ENCODE data around the gene TRAF3IP1.

Gene TRAF3IP1

GRCh38 chr2:238378230-238379095, 58.1 kb downstream of the TRAF3IP1 start:
- Histone ChIP-seq H3K9me3 (ENCODE audit: insufficient read depth, low read depth, low read length) (no peaks in the 10 kb centered on the region), H3K36me3 (ENCODE audit: insufficient read depth, low read depth, low read length) (no peaks in the 10 kb centered on the region), H3K4me1 (ENCODE audit: insufficient read depth, low read length) (peaks cover 5% of the 10 kb centered on the region; the same call in 1 of the 2 replicates), H3K4me3 (ENCODE audit: low read length) (no peak overlapping the region), H3K9ac (ENCODE audit: low read depth, low read length) (no peak overlapping the region), H3K27ac (ENCODE audit: low read length) (no peak overlapping the region), H3K27me3 (ENCODE audit: insufficient read depth, low read length) (no peaks in the 10 kb centered on the region)

DNA sequence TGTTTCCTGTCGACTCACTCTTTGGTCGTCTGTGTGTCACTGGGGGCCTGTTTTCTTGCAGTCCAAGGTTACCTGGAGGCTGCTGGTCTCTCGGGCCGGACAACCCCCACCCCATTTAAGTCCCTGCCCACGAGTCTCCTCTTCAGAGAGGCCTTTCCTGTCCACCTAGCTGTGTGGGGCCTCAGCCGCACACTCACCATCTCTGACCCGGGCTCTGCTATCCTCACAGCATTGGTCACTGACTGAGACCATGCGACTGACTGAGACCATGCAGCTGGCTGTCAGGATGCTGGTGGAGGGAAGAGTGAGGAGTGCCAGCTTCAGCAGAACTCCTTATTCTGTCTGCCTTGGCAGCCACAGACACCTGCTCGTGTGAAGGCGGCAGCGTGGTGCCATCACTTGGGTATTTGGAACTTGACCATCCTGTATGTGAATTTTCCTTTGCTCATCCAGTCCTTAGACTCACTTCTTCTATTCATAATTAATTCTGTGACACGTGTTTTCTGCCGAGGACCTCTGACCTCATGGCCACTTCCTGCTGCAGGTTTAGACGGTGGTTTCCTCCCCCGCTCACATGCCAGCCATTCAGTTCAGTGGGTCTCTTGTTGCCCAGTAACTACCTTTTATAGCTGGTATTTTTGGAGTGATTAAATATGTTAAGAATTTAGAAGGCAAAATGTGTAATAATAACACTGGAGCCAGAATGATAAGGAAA, 58.9 kb downstream of the TRAF3IP1 start:
- H3K9me3 ChIP-seq (ENCODE audit: insufficient read depth, low read depth, low read length), result no peaks in the 10 kb centered on the region
- H3K27me3 ChIP-seq (ENCODE audit: insufficient read depth, low read length), result no peaks in the 10 kb centered on the region
- H3K9ac ChIP-seq (ENCODE audit: low read depth, low read length), result no peak overlapping the region
- H3K36me3 ChIP-seq (ENCODE audit: insufficient read depth, low read depth, low read length), result no peaks in the 10 kb centered on the region
- H3K4me3 ChIP-seq (ENCODE audit: low read length), result no peak overlapping the region
- no peak overlapping the region for H3K27ac ChIP-seq (ENCODE audit: low read length)
- H3K4me1 ChIP-seq (ENCODE audit: insufficient read depth, low read length), result peaks cover 5% of the 10 kb centered on the region; the same call in 1 of the 2 replicates

GRCh38 chr2:238380336-238380735, 60.0 kb downstream of the TRAF3IP1 start:
- Histone ChIP-seq H3K27ac (ENCODE audit: low read length) (no peak overlapping the region), H3K36me3 (ENCODE audit: insufficient read depth, low read depth, low read length) (no peaks in the 10 kb centered on the region), H3K4me1 (ENCODE audit: insufficient read depth, low read length) (peaks cover 5% of the 10 kb centered on the region; the same call in 1 of the 2 replicates), H3K27me3 (ENCODE audit: insufficient read depth, low read length) (no peaks in the 10 kb centered on the region), H3K9me3 (ENCODE audit: insufficient read depth, low read depth, low read length) (no peaks in the 10 kb centered on the region), H3K4me3 (ENCODE audit: low read length) (no peak overlapping the region), H3K9ac (ENCODE audit: low read depth, low read length) (no peak overlapping the region)

- H3K9ac ChIP-seq (ENCODE audit: low read depth, low read length), result no peak overlapping the region
- no peaks in the 10 kb centered on the region for H3K36me3 ChIP-seq (ENCODE audit: insufficient read depth, low read depth, low read length)
- peaks cover 5% of the 10 kb centered on the region; the same call in 1 of the 2 replicates for H3K4me1 ChIP-seq (ENCODE audit: insufficient read depth, low read length)
- no peaks in the 10 kb centered on the region for H3K27me3 ChIP-seq (ENCODE audit: insufficient read depth, low read length)
- no peak overlapping the region for H3K27ac ChIP-seq (ENCODE audit: low read length)
- no peak overlapping the region for H3K4me3 ChIP-seq (ENCODE audit: low read length)
- no peaks in the 10 kb centered on the region for H3K9me3 ChIP-seq (ENCODE audit: insufficient read depth, low read depth, low read length)
These were observed 60.5 kb downstream of the TRAF3IP1 start for GRCh38 chr2:238380785-238381184.

GRCh38 chr2:238381341-238382115, 61.2 kb downstream of the TRAF3IP1 start:
- Histone ChIP-seq H3K36me3 (ENCODE audit: insufficient read depth, low read depth, low read length) (no peaks in the 10 kb centered on the region), H3K27me3 (ENCODE audit: insufficient read depth, low read length) (no peaks in the 10 kb centered on the region), H3K9ac (ENCODE audit: low read depth, low read length) (no peak overlapping the region), H3K4me1 (ENCODE audit: insufficient read depth, low read length) (peaks cover 5% of the 10 kb centered on the region; the same call in 1 of the 2 replicates), H3K9me3 (ENCODE audit: insufficient read depth, low read depth, low read length) (no peaks in the 10 kb centered on the region), H3K27ac (ENCODE audit: low read length) (no peak overlapping the region), H3K4me3 (ENCODE audit: low read length) (no peak overlapping the region)

DNA sequence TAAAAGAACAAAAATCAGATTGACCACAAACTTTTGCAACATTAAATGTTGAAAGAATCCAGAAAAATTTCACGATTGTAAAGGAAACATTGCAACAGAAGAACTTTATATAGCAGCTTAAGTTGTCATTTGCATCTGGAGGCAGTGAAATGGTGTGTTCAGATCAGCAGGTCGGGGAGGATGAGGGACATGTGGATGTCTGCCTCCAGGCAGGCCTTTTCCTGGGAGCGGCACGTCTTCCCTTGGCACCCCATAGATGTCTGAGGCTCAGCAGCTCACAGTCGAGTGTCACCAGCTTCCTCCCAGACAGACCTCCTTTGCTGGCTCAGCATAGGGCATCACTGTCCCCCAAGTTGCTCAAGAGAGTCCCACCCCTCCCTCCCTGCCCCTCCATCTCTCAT, 62.1 kb downstream of the TRAF3IP1 start:
- H3K9ac ChIP-seq (ENCODE audit: low read depth, low read length), result no peak overlapping the region
- no peaks in the 10 kb centered on the region for H3K9me3 ChIP-seq (ENCODE audit: insufficient read depth, low read depth, low read length)
- no peak overlapping the region for H3K4me3 ChIP-seq (ENCODE audit: low read length)
- H3K27ac ChIP-seq (ENCODE audit: low read length), result no peak overlapping the region
- no peaks in the 10 kb centered on the region for H3K36me3 ChIP-seq (ENCODE audit: insufficient read depth, low read depth, low read length)
- no peaks in the 10 kb centered on the region for H3K27me3 ChIP-seq (ENCODE audit: insufficient read depth, low read length)
- H3K4me1 ChIP-seq (ENCODE audit: insufficient read depth, low read length), result peaks cover 5% of the 10 kb centered on the region; the same call in 1 of the 2 replicates

- Histone ChIP-seq H3K27ac (ENCODE audit: low read length) (no peak overlapping the region), H3K9me3 (ENCODE audit: insufficient read depth, low read depth, low read length) (no peaks in the 10 kb centered on the region), H3K27me3 (ENCODE audit: insufficient read depth, low read length) (no peaks in the 10 kb centered on the region), H3K36me3 (ENCODE audit: insufficient read depth, low read depth, low read length) (no peaks in the 10 kb centered on the region), H3K4me1 (ENCODE audit: insufficient read depth, low read length) (peaks cover 5% of the 10 kb centered on the region; the same call in 1 of the 2 replicates), H3K9ac (ENCODE audit: low read depth, low read length) (no peak overlapping the region), H3K4me3 (ENCODE audit: low read length) (no peak overlapping the region)
These were observed 62.8 kb downstream of the TRAF3IP1 start for GRCh38 chr2:238383135-238383534.

DNA sequence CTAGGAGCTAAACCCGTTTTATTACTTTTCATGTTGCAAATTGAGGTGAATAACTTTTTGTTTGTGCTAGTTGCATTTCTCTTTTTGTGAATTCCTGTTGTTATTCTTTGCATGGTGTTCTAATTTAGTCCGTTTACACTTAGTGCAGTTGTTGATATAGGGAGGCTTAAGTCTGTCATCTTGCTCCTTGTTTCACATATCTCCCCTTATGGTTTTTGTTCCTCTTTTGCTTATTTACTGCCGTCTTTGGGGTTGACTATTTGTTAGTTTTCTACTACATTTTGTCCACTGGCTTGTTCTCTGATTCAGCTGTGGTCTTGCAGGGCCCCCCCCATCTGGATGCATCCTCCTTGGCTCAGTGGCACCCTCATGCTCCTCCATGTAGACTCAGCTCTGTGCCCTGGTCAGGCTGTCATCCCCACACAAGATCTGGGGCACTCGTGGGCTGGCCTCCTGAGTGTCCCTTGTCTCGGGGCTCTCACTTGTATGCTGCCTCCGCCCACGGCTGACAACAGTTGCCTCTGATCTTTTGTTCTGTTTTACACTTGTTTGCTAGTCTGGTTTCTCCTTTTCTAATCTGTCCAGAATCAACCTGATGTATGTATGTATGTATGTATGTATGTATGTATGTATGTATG, 63.5 kb downstream of the TRAF3IP1 start:
- no peak overlapping the region for H3K9ac ChIP-seq (ENCODE audit: low read depth, low read length)
- H3K4me1 ChIP-seq (ENCODE audit: insufficient read depth, low read length), result peaks cover 5% of the 10 kb centered on the region; the same call in 1 of the 2 replicates
- no peaks in the 10 kb centered on the region for H3K36me3 ChIP-seq (ENCODE audit: insufficient read depth, low read depth, low read length)
- no peaks in the 10 kb centered on the region for H3K27me3 ChIP-seq (ENCODE audit: insufficient read depth, low read length)
- H3K4me3 ChIP-seq (ENCODE audit: low read length), result no peak overlapping the region
- H3K27ac ChIP-seq (ENCODE audit: low read length), result no peak overlapping the region
- no peaks in the 10 kb centered on the region for H3K9me3 ChIP-seq (ENCODE audit: insufficient read depth, low read depth, low read length)

DNA sequence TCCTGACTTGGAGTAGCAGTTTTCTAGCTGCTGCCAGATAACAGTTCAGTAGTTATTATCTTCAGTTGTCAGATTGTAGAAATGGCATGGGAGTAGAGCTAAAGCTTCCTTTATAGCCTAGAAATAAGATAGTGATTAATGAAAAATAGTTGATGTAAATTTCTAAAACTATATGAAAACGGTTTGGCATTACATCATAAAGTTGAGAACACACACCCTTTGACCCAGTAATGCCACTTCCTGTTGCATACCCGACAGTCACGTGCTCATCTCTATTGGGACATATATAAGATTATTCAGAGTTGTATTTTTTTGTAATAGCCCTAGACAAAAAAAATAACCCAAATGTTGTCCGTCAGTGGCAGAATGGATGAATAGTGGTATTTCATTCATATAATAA, 67.0 kb downstream of the TRAF3IP1 start:
- Histone ChIP-seq H3K27ac (ENCODE audit: low read length) (no peak overlapping the region), H3K4me1 (ENCODE audit: insufficient read depth, low read length) (no peaks in the 10 kb centered on the region), H3K36me3 (ENCODE audit: insufficient read depth, low read depth, low read length) (no peaks in the 10 kb centered on the region), H3K27me3 (ENCODE audit: insufficient read depth, low read length) (no peaks in the 10 kb centered on the region), H3K9me3 (ENCODE audit: insufficient read depth, low read depth, low read length) (no peaks in the 10 kb centered on the region), H3K9ac (ENCODE audit: low read depth, low read length) (no peak overlapping the region), H3K4me3 (ENCODE audit: low read length) (no peak overlapping the region)

GRCh38 chr2:238388794-238389193, 68.5 kb downstream of the TRAF3IP1 start:
- no peak overlapping the region for H3K9ac ChIP-seq (ENCODE audit: low read depth, low read length)
- H3K36me3 ChIP-seq (ENCODE audit: insufficient read depth, low read depth, low read length), result no peaks in the 10 kb centered on the region
- no peak overlapping the region for H3K4me3 ChIP-seq (ENCODE audit: low read length)
- H3K27ac ChIP-seq (ENCODE audit: low read length), result no peak overlapping the region
- H3K9me3 ChIP-seq (ENCODE audit: insufficient read depth, low read depth, low read length), result no peaks in the 10 kb centered on the region
- H3K27me3 ChIP-seq (ENCODE audit: insufficient read depth, low read length), result no peaks in the 10 kb centered on the region
- no peaks in the 10 kb centered on the region for H3K4me1 ChIP-seq (ENCODE audit: insufficient read depth, low read length)

GRCh38 chr2:238389988-238390589, 69.8 kb downstream of the TRAF3IP1 start:
- Histone ChIP-seq H3K4me1 (ENCODE audit: insufficient read depth, low read length) (no peaks in the 10 kb centered on the region), H3K9me3 (ENCODE audit: insufficient read depth, low read depth, low read length) (no peaks in the 10 kb centered on the region), H3K27me3 (ENCODE audit: insufficient read depth, low read length) (no peaks in the 10 kb centered on the region), H3K4me3 (ENCODE audit: low read length) (no peak overlapping the region), H3K36me3 (ENCODE audit: insufficient read depth, low read depth, low read length) (no peaks in the 10 kb centered on the region), H3K9ac (ENCODE audit: low read depth, low read length) (no peak overlapping the region), H3K27ac (ENCODE audit: low read length) (no peak overlapping the region)
